B cell (primary cell): ENCODE data around the gene ZDHHC20.

Experiments used
- EZH2 ChIP-seq: IDR thresholded peaks from 2 replicates; pipeline ENCODE4 v1.6.1; 2012; ENCODE audit warnings: borderline replicate concordance, low read depth, mild to moderate bottlenecking, moderate library complexity, low read length; ENCODE audit not compliant: insufficient read depth, poor library complexity, severe bottlenecking
- TF ChIP-seq, protein P1 (sequence below): fragments of 200-600 bp; IDR thresholded peaks from one replicate; pipeline ENCODE4 v1.8.0; 2022; ENCODE audit warnings: antibody characterized with exemption, mild to moderate bottlenecking

- TF ChIP-seq, protein P1, sequence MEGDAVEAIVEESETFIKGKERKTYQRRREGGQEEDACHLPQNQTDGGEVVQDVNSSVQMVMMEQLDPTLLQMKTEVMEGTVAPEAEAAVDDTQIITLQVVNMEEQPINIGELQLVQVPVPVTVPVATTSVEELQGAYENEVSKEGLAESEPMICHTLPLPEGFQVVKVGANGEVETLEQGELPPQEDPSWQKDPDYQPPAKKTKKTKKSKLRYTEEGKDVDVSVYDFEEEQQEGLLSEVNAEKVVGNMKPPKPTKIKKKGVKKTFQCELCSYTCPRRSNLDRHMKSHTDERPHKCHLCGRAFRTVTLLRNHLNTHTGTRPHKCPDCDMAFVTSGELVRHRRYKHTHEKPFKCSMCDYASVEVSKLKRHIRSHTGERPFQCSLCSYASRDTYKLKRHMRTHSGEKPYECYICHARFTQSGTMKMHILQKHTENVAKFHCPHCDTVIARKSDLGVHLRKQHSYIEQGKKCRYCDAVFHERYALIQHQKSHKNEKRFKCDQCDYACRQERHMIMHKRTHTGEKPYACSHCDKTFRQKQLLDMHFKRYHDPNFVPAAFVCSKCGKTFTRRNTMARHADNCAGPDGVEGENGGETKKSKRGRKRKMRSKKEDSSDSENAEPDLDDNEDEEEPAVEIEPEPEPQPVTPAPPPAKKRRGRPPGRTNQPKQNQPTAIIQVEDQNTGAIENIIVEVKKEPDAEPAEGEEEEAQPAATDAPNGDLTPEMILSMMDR, result no peak
- TF ChIP-seq EZH2, result no peak
Measured at GRCh38 chr13:21446656-21447055, 12.4 kb downstream of the ZDHHC20 start.
